ENCODE data around the gene MVK. TPM values are rescaled to one million over a fixed set of nuclear protein-coding genes. Genes with fewer than 3 reads are reported as not detected.
A peak's percentile ranks its signal among the peaks of the same experiment; 100 is the strongest.

Gene MVK
- total RNA-seq, 3 donors from 2014 or later = 18.9 to 30.0 (median 29.8) TPM

- ATAC-seq (no peak), DNase-seq (no peak)
- Histone ChIP-seq H3K36me3 (ENCODE audit: low read depth) (no peaks in the 10 kb centered on the region), H3K4me1 (ENCODE audit: low read depth) (peaks cover 6% of the 10 kb centered on the region), H3K9me3 (no peaks in the 10 kb centered on the region), H3K4me3 (no peak overlapping the region)
- no peak for TF ChIP-seq CTCF (IDR thresholded peaks at IDR 0.05)
- intact Hi-C loops (cut with DNase I, micrococcal nuclease) = no loop called here
These were observed 47.7 kb downstream of the MVK start for GRCh38 chr12:109621211-109621694.

DNA sequence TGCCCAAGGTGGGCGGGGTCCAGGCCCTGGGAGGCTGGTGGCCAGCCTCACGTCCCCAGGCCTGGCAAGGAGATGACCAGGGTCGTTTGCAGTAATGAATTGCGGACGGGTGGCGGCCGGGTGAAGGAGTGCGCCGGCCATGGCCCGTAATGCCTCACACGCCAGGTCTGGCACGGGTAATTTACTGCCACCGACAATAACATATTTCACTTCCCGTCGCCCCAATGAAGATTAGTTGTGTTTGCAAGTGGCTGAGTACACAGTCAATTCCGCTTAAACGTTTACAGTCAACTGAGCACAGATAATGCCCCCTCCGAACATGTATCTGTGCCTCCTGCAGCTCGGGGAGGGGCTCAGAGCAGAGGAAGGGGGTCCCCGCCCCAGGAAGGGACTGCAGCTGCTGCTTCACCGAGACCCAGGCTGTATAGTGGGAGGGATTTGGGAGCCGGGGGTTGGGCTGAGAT, 48.3 kb downstream of the MVK start:
- Histone ChIP-seq H3K4me1 (ENCODE audit: low read depth) (peaks cover 6% of the 10 kb centered on the region), H3K36me3 (ENCODE audit: low read depth) (no peaks in the 10 kb centered on the region), H3K4me3 (no peak overlapping the region), H3K9me3 (no peaks in the 10 kb centered on the region)
- peak; percentile 51 for ATAC-seq
- intact Hi-C loops (cut with DNase I, micrococcal nuclease) = no loop called here
- TF ChIP-seq CTCF (IDR thresholded peaks at IDR 0.05) = no peak
- no peak for DNase-seq

GRCh38 chr12:109624467-109624866, 50.9 kb downstream of the MVK start:
- Histone ChIP-seq H3K36me3 (ENCODE audit: low read depth) (no peaks in the 10 kb centered on the region), H3K9me3 (no peaks in the 10 kb centered on the region), H3K4me1 (ENCODE audit: low read depth) (peaks cover 6% of the 10 kb centered on the region), H3K4me3 (no peak overlapping the region)
- intact Hi-C loops (cut with DNase I, micrococcal nuclease) = no loop called here
- peak; percentile 8 for ATAC-seq
- DNase-seq = no peak
- TF ChIP-seq CTCF (IDR thresholded peaks at IDR 0.05) = no peak

- intact Hi-C loops (cut with DNase I, micrococcal nuclease) = no loop called here
These were observed 51.6 kb downstream of the MVK start for GRCh38 chr12:109625131-109625559.

GRCh38 chr12:109625749-109626377, 52.3 kb downstream of the MVK start:
- intact Hi-C loops (cut with DNase I, micrococcal nuclease) = no loop called here
- no peak for ATAC-seq
- DNase-seq = no peak
- no peak for TF ChIP-seq CTCF (IDR thresholded peaks at IDR 0.05)
- Histone ChIP-seq H3K9me3 (no peaks in the 10 kb centered on the region), H3K4me3 (no peak overlapping the region), H3K36me3 (ENCODE audit: low read depth) (no peaks in the 10 kb centered on the region), H3K4me1 (ENCODE audit: low read depth) (peaks cover 6% of the 10 kb centered on the region)

More at GRCh38 chr12:109625131-109625559, 51.6 kb downstream of the MVK start:
- TF ChIP-seq CTCF (IDR thresholded peaks at IDR 0.05) = no peak
- ATAC-seq (peak; percentile 37), DNase-seq (no peak)
- Histone ChIP-seq H3K36me3 (ENCODE audit: low read depth) (no peaks in the 10 kb centered on the region), H3K4me1 (ENCODE audit: low read depth) (peaks cover 6% of the 10 kb centered on the region), H3K4me3 (no peak overlapping the region), H3K9me3 (no peaks in the 10 kb centered on the region)

Measured in mucosa of descending colon (tissue), 3 donors.